ENCODE data around the gene MTM1.

DNA sequence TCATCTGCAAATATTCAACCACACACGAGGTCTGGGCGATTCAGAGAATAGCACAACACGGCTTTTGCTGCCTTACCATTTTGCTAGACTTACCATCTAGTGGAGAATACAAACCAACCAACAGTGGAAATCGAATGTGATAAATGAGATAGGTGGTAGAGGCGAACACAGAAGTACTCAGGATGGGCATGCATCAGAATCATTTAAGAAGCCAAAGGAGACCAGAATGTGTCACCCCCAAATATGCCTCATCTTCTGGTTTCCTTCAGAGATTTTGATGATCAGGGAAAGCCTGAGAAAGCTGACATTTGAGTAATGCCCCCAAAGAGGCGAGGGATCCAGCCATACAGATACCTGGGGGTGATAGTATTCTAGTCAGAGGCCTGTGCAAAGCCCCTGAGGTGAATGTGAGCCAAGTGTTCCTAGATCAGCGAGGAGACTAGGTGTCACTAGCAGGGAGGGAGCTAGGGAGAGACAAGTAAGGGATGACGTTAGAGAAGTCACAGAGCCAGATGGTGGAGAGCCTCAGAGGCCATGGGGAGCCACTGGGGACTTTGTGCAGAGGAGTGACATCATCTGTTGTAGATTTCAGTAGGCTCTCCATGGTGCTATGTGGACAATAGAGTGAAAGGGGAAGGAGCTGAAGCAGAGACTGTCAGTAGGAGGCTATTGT lies 126.5 kb downstream of the MTM1 start:
- TF ChIP-seq, protein P1, sequence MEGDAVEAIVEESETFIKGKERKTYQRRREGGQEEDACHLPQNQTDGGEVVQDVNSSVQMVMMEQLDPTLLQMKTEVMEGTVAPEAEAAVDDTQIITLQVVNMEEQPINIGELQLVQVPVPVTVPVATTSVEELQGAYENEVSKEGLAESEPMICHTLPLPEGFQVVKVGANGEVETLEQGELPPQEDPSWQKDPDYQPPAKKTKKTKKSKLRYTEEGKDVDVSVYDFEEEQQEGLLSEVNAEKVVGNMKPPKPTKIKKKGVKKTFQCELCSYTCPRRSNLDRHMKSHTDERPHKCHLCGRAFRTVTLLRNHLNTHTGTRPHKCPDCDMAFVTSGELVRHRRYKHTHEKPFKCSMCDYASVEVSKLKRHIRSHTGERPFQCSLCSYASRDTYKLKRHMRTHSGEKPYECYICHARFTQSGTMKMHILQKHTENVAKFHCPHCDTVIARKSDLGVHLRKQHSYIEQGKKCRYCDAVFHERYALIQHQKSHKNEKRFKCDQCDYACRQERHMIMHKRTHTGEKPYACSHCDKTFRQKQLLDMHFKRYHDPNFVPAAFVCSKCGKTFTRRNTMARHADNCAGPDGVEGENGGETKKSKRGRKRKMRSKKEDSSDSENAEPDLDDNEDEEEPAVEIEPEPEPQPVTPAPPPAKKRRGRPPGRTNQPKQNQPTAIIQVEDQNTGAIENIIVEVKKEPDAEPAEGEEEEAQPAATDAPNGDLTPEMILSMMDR (IDR thresholded peaks at IDR 0.05), result no peak
- no peak for TF ChIP-seq POLR2A (IDR thresholded peaks at IDR 0.05)

All from uterus (tissue), 2 donors.